ENCODE data around the gene GDPD1.

GDPD1 gene

GRCh38 chr17:59266745-59267144, 46.4 kb downstream of the GDPD1 start:
- ChIA-PET POLR2A (ENCODE audit: low non-redundant PET) (no interaction called here), CTCF (no interaction called here)
- H3K27ac ChIP-seq: no peak overlapping the region
- TF ChIP-seq CTCF (conservative IDR thresholded peaks at IDR 0.05; ENCODE audit: low read depth): no peak
- no peak for DNase-seq (ENCODE audit: low spot score)

DNA sequence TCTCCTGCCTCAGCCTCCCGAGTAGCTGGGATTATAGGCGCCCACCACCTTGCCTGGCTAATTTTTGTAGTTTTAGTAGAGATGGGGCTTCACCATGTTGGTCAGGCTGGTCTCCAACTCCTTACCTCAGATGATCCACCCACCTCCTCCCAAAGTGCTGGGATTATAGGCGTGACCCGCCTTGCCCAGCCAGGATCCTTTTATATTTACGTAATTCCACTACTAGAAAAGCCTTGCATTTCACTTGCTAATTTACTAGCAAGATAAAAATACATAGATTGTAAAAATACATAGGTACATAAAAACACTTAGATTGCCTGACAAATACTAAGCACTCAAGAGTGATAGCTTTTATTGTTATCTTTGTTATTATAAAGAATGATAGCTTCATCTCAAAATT, 47.5 kb downstream of the GDPD1 start:
- ChIA-PET CTCF (no interaction called here), POLR2A (ENCODE audit: low non-redundant PET) (no interaction called here)
- TF ChIP-seq CTCF (conservative IDR thresholded peaks at IDR 0.05; ENCODE audit: low read depth): no peak
- no peak overlapping the region for H3K27ac ChIP-seq
- DNase-seq (ENCODE audit: low spot score): no peak

- TF ChIP-seq CTCF (conservative IDR thresholded peaks at IDR 0.05; ENCODE audit: low read depth): no peak
- ChIA-PET CTCF (no interaction called here), POLR2A (ENCODE audit: low non-redundant PET) (no interaction called here)
- H3K27ac ChIP-seq: no peak overlapping the region
- DNase-seq (ENCODE audit: low spot score): no peak
These were observed 55.3 kb downstream of the GDPD1 start for GRCh38 chr17:59275618-59276017.

- no peak for DNase-seq (ENCODE audit: low spot score)
- no peak for TF ChIP-seq CTCF (conservative IDR thresholded peaks at IDR 0.05; ENCODE audit: low read depth)
- CTCF ChIA-PET: interaction anchor here (0.7 kb wide), 1 partner anchor 380 kb away, joined by 3 read pairs; no protein-coding TSS in a partner anchor
- POLR2A ChIA-PET (ENCODE audit: low non-redundant PET): no interaction called here
- no peak overlapping the region for H3K27ac ChIP-seq
These were observed 56.7 kb downstream of the GDPD1 start for GRCh38 chr17:59277031-59277430.

DNA sequence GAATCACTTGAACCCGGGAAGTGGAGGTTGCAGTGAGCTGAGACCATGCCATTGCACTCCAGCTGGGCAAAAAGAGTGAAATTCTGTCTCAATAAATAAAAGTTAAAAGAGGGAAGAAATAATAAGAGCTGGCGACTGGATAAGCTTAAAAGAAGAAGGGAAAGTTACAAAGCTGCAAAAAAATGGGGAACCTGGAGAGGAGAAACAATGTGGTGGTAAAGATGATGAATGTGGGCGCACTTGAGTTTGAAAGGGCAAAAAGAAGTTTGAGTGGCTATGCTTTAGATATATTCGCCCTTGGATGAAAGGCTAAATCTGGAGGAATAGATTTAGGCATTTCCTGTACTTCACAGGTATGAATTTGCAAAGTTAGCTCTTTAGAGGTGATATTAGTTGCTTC, 58.1 kb downstream of the GDPD1 start:
- ChIA-PET CTCF (interaction anchor here (0.6 kb wide), 2 partner anchors 65 to 1243 kb away, joined by 3 to 4 read pairs; no protein-coding TSS in a partner anchor), POLR2A (ENCODE audit: low non-redundant PET) (no interaction called here)
- no peak for TF ChIP-seq CTCF (conservative IDR thresholded peaks at IDR 0.05; ENCODE audit: low read depth)
- no peak for DNase-seq (ENCODE audit: low spot score)
- no peak overlapping the region for H3K27ac ChIP-seq

GRCh38 chr17:59284317-59284716, 64.0 kb downstream of the GDPD1 start:
- ChIA-PET POLR2A (ENCODE audit: low non-redundant PET) (no interaction called here), CTCF (no interaction called here)
- no peak for TF ChIP-seq CTCF (conservative IDR thresholded peaks at IDR 0.05; ENCODE audit: low read depth)
- no peak for DNase-seq (ENCODE audit: low spot score)
- no peak overlapping the region for H3K27ac ChIP-seq

DNA sequence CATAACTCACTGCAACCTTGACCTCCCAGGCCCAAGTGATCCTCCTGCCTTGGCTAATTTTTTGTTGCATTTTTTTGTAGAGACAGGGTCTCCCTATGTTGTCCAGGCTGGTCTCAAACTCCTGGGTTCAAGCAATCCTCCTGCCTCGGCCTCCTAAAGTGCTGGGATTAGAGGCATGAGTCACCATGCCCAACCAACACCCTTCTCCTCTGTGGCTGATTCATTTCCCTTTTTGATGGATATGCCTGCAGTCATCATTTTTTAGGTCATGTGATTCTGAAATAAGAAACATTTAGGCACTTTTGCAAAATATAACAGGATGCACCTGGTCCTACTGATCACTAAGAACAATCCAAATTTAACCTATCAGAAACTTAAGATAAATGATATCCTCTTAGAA, 67.1 kb downstream of the GDPD1 start:
- H3K27ac ChIP-seq: no peak overlapping the region
- ChIA-PET POLR2A (ENCODE audit: low non-redundant PET) (no interaction called here), CTCF (no interaction called here)
- DNase-seq (ENCODE audit: low spot score): peak; percentile 46
- no peak for TF ChIP-seq CTCF (conservative IDR thresholded peaks at IDR 0.05; ENCODE audit: low read depth)

Data from RWPE1 (cell line).